Hepatocyte (in vitro differentiated cells): ENCODE data around the gene FZD8. TPM values are rescaled to one million over a fixed set of nuclear protein-coding genes. Genes with fewer than 3 reads are reported as not detected.

ENCODE experiments used
- DNase-seq: peaks from one replicate; pipeline ENCODE4 v3.0.0-alpha.2; 2016; ENCODE audit warnings: low spot score
- H2AFZ ChIP-seq: fragments of 200-600 bp; sonication (generic); 2 replicates; pipeline ENCODE4 v1.6.0; 2016; ENCODE audit warnings: antibody characterized with exemption, mild to moderate bottlenecking
- H3K27ac ChIP-seq: fragments of 200-600 bp; sonication (generic); 2 replicates; pipeline ENCODE4 v1.5.1; 2016; ENCODE audit warnings: mild to moderate bottlenecking
- H3K27me3 ChIP-seq: fragments of 200-600 bp; sonication (generic); 2 replicates; pipeline ENCODE4 v1.6.1; 2016
- H3K36me3 ChIP-seq: fragments of 200-600 bp; sonication (generic); replicated peaks from 2 replicates; pipeline ENCODE4 v1.5.1; 2016; ENCODE audit warnings: low read depth; ENCODE audit not compliant: insufficient read depth
- H3K4me1 ChIP-seq: fragments of 200-600 bp; sonication (generic); 2 replicates; pipeline ENCODE4 v1.5.1; 2016; ENCODE audit warnings: mild to moderate bottlenecking, moderate library complexity; ENCODE audit not compliant: insufficient read depth
- H3K4me2 ChIP-seq: fragments of 200-600 bp; sonication (generic); 2 replicates; pipeline ENCODE4 v1.6.0; 2016
- H3K4me3 ChIP-seq: fragments of 200-600 bp; sonication (generic); 2 replicates; pipeline ENCODE4 v1.5.1; 2016; ENCODE audit warnings: mild to moderate bottlenecking
- H3K79me2 ChIP-seq: fragments of 200-600 bp; sonication (generic); 2 replicates; pipeline ENCODE4 v1.6.0; 2017; ENCODE audit warnings: mild to moderate bottlenecking
- H3K9me2 ChIP-seq: fragments of 200-600 bp; sonication (generic); replicated peaks from 2 replicates; pipeline ENCODE4 v1.6.0; 2017; ENCODE audit warnings: mild to moderate bottlenecking; ENCODE audit not compliant: insufficient read depth
- H3K9me3 ChIP-seq: fragments of 200-600 bp; sonication (generic); 2 replicates; pipeline ENCODE4 v1.5.1; 2016; ENCODE audit warnings: low read depth, mild to moderate bottlenecking
- H4K20me1 ChIP-seq: fragments of 200-600 bp; sonication (generic); 2 replicates; pipeline ENCODE4 v1.6.0; 2016; ENCODE audit warnings: mild to moderate bottlenecking; ENCODE audit not compliant: insufficient read depth, poor library complexity, severe bottlenecking
- CTCF ChIP-seq: fragments of 200-600 bp; sonication (generic); IDR thresholded peaks from 2 replicates; pipeline ENCODE4 v1.5.1; 2016; ENCODE audit warnings: antibody characterized with exemption, mild to moderate bottlenecking; ENCODE audit not compliant: poor library complexity
- EZH2 ChIP-seq: fragments of 200-600 bp; sonication (generic); IDR thresholded peaks from 2 replicates; pipeline ENCODE4 v1.6.1; 2016; ENCODE audit warnings: antibody characterized with exemption, mild to moderate bottlenecking, borderline replicate concordance
- EZH2phosphoT487 ChIP-seq: fragments of 200-600 bp; sonication (generic); IDR thresholded peaks from one replicate; pipeline ENCODE4 v1.6.1; 2018; ENCODE audit warnings: antibody characterized with exemption, mild to moderate bottlenecking, low read depth, moderate library complexity; ENCODE audit not compliant: unreplicated experiment, severe bottlenecking
- WGBS: methylation state at CpG from one replicate; pipeline ENCODE4 v1.1.6; 2016; ENCODE audit warnings: low lambda C conversion rate; ENCODE audit errors: missing lambda C conversion rate; 5-methylcytosine and 5-hydroxymethylcytosine counted together
- polyA plus RNA-seq: library from polyadenylated mRNA; unstranded; fragments of >200 nt; fragmentation: Nextera tagmentation; extraction: Ambion mirVana; gene quantifications from 2 replicates; pipeline ENCODE4 v1.2.1, GENCODE V29; 2016
- total RNA-seq: library from RNA; depleted of rRNA; stranded (reverse); fragments of >200 nt; gene quantifications from 2 replicates; pipeline ENCODE4 v1.2.3, GENCODE V29; 2014

The FZD8 gene
- total and polyA plus RNA-seq, 2 experiments from 2014 or later, result 3.7 to 7.7 TPM

GRCh38 chr10:35600193-35600592 lies 41.9 kb downstream of the FZD8 start:
- no peak for DNase-seq
- WGBS, result 89% methylated on average over 2 of the region's 2 CpGs
- Histone ChIP-seq H3K36me3 (no peaks in the 10 kb centered on the region), H3K9me2 (no peaks in the 10 kb centered on the region), H3K79me2 (no peaks in the 10 kb centered on the region), H3K4me1 (no peaks in the 10 kb centered on the region), H3K27me3 (peaks cover 3% of the 10 kb centered on the region), H3K4me2 (no peak overlapping the region), H2AFZ (no peak overlapping the region), H3K4me3 (no peak overlapping the region), H4K20me1 (no peaks in the 10 kb centered on the region), H3K9me3 (no peaks in the 10 kb centered on the region), H3K27ac (no peak overlapping the region)
- TF ChIP-seq EZH2phosphoT487 (no peak), EZH2 (no peak), CTCF (no peak)

- no peaks in the 10 kb centered on the region for H3K4me1 ChIP-seq
- no peaks in the 10 kb centered on the region for H3K36me3 ChIP-seq
- no peaks in the 10 kb centered on the region for H3K9me2 ChIP-seq
- H3K27ac ChIP-seq, result no peak overlapping the region
- H3K9me3 ChIP-seq, result no peaks in the 10 kb centered on the region
- H3K27me3 ChIP-seq, result no peaks in the 10 kb centered on the region
- H3K79me2 ChIP-seq, result no peaks in the 10 kb centered on the region
- WGBS, result 50% methylated on average over 6 of the region's 6 CpGs
- TF ChIP-seq EZH2phosphoT487, result no peak
- TF ChIP-seq CTCF, result peak; percentile 44
- no peaks in the 10 kb centered on the region for H4K20me1 ChIP-seq
- H3K4me2 ChIP-seq, result no peak overlapping the region
- H2AFZ ChIP-seq, result no peak overlapping the region
- peak; percentile 23 for DNase-seq
- no peak overlapping the region for H3K4me3 ChIP-seq
Observed at GRCh38 chr10:35598379-35598778, 43.7 kb downstream of the FZD8 start.

GRCh38 chr10:35595106-35595505 lies 47.0 kb downstream of the FZD8 start:
- Histone ChIP-seq H3K4me1 (no peaks in the 10 kb centered on the region), H3K9me2 (no peaks in the 10 kb centered on the region), H4K20me1 (no peaks in the 10 kb centered on the region), H3K79me2 (no peaks in the 10 kb centered on the region), H3K27me3 (no peaks in the 10 kb centered on the region), H3K9me3 (no peaks in the 10 kb centered on the region), H3K36me3 (no peaks in the 10 kb centered on the region), H3K27ac (no peak overlapping the region), H3K4me2 (no peak overlapping the region), H3K4me3 (no peak overlapping the region), H2AFZ (no peak overlapping the region)
- WGBS, result 38% methylated on average over 3 of the region's 3 CpGs
- DNase-seq, result no peak
- TF ChIP-seq EZH2 (no peak), CTCF (no peak), EZH2phosphoT487 (no peak)
